Motor neuron (in vitro differentiated cells): ENCODE data around the gene SPRR1B. TPM values are rescaled to one million over a fixed set of nuclear protein-coding genes. Genes with fewer than 3 reads are reported as not detected.

Source experiments
- ATAC-seq, 8 experiments: fragments of 200-7000 bp; cut with Tn5 transposase; replicated peaks in 6 of 8; 2 replicates each; pipeline ENCODE4 v1.8.0; 2021; ENCODE audit warnings: mild to moderate bottlenecking in 8 of 8, moderate library complexity in 8 of 8
- H3K27ac ChIP-seq, 2 donors: fragments of 250-450 bp; sonication (Bioruptor Pico); 2 replicates each; pipeline ENCODE4 v1.9.0; 2021; ENCODE audit warnings: antibody characterized with exemption in 2 of 2, mild to moderate bottlenecking in 2 of 2, moderate library complexity in 1 of 2
- H3K4me1 ChIP-seq, 2 donors: fragments of 250-450 bp; sonication (Bioruptor Pico); replicated peaks in 1 of 2; 2 replicates each; pipeline ENCODE4 v1.6.1; 2021; ENCODE audit warnings: antibody characterized with exemption in 2 of 2, mild to moderate bottlenecking in 2 of 2, moderate library complexity in 1 of 2
- H3K4me3 ChIP-seq, 5 donors: fragments of 250-450 bp; sonication (Bioruptor Pico); 2 replicates each; pipeline ENCODE4 v1.9.0; 2021; ENCODE audit warnings: antibody characterized with exemption in 5 of 5, mild to moderate bottlenecking in 5 of 5, moderate library complexity in 4 of 5
- WGBS, 10 experiments: fragments of 450-650 bp; shearing (Covaris generic); methylation state at CpG; one replicate each; pipeline ENCODE4 v1.0.0; 2022; 5-methylcytosine and 5-hydroxymethylcytosine counted together
- in situ Hi-C, 9 experiments: fragments of 400-800 bp; cut with MboI; loops; one replicate each; pipeline ENCODE4 v1.15.0; 2021; ENCODE audit warnings: low sequenced_read_pairs in 9 of 9, low pct_unique_long_range_greater_than_20kb in 2 of 9; ENCODE audit not compliant: unreplicated experiment in 9 of 9
- total RNA-seq, 8 experiments: library from RNA; unstranded; fragments of 300-600 nt; gene quantifications; 2 replicates each; pipeline versions ENCODE4 v1.2.3 to v1.2.4, GENCODE V29; 2022

SPRR1B gene, protein sequence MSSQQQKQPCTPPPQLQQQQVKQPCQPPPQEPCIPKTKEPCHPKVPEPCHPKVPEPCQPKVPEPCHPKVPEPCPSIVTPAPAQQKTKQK
- not detected for total RNA-seq

GRCh38 chr1:153030895-153031294 is at the start of gene SPRR1B:
TSS of gene SPRR1B (plus strand) at chr1:153031203. CDS start at chr1:153032346, 1,143 bp downstream.
- no peak within 1 kb of the TSS for H3K4me3 ChIP-seq
- no peak within 1 kb of the TSS for H3K27ac ChIP-seq
- H3K4me1 ChIP-seq: no peaks in the 10 kb centered on the region
- ATAC-seq: no peak
- in situ Hi-C loops: no loop called here

DNA sequence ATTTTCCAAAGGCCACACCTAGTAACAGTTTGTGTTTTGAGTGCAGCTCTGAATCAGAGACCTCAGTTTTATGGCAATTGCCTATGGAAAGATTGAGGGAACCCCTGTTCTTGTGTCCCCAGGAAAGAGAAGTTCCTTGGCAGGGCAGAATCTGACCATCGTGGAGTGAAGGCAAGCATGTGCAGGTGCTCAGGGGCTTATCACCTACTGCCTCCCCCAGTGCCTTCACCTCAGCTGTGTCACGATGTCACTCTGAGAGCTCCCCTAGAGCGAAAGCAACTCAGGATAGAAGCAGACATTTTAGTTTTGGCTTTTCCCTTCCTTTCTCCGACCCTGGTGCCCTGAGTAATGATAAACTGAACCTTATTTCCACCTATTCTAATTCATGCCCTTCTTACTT is 48.9 kb upstream of the SPRR1B start:
- WGBS, 10 experiments: 40 to 78% (median 64%) methylated on average over 1 to 4 of the region's 4 CpGs; no CpG with 5 or more reads in 3 of the 10 experiments
- Histone ChIP-seq H3K4me1 (no peaks in the 10 kb centered on the region), H3K4me3 (no peak overlapping the region), H3K27ac (no peak overlapping the region)
- in situ Hi-C loops: no loop called here
- ATAC-seq: no peak

GRCh38 chr1:152983234-152983633 is 47.8 kb upstream of the SPRR1B start:
- no peak overlapping the region for H3K4me3 ChIP-seq
- ATAC-seq: no peak
- no peak overlapping the region for H3K27ac ChIP-seq
- H3K4me1 ChIP-seq: no peaks in the 10 kb centered on the region
- in situ Hi-C loops: no loop called here

DNA sequence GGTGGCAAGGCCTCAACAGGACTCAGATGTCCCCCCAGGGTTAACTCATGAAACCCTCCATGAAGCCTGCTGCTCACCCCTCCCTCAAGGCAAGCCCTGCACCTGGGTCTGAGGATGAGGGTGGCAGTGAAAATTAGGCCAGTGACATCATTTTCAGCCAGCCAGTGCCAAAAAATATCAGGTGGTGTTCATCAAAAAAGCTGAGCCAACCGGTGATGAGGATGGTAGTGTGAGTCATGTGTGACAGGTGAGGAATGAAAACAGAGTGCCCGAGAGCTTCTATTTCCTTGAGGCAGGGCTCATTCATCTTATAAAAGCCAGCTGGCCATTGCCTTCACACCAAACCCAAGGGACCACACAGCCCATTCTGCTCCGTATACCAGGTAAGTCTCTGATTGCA is 47.3 kb upstream of the SPRR1B start, which contains the start of gene SPRR1A:
Gene SPRR1A (plus strand): TSS at position 339 of the 400 bp plus-strand sequence. CDS start 1,150 bp downstream, outside the sequence.
- H3K27ac ChIP-seq: no peak within 1 kb of the TSS
- 0 to 100% (median 78%) methylated on average over 1 to 3 of the region's 3 CpGs; no CpG with 5 or more reads in 2 of the 10 experiments for WGBS, 10 experiments
- ATAC-seq: no peak
- H3K4me3 ChIP-seq: no peak within 1 kb of the TSS
- H3K4me1 ChIP-seq: no peaks in the 10 kb centered on the region
- in situ Hi-C loops: no loop called here

- no peak overlapping the region for H3K4me3 ChIP-seq
- ATAC-seq: no peak
- in situ Hi-C loops: no loop called here
- WGBS, 10 experiments: 0 to 94% (median 56%) methylated on average over 1 to 2 of the region's 2 CpGs
- H3K4me1 ChIP-seq: no peaks in the 10 kb centered on the region
- no peak overlapping the region for H3K27ac ChIP-seq
Measured at GRCh38 chr1:152986578-152986977, 44.4 kb upstream of the SPRR1B start.

DNA sequence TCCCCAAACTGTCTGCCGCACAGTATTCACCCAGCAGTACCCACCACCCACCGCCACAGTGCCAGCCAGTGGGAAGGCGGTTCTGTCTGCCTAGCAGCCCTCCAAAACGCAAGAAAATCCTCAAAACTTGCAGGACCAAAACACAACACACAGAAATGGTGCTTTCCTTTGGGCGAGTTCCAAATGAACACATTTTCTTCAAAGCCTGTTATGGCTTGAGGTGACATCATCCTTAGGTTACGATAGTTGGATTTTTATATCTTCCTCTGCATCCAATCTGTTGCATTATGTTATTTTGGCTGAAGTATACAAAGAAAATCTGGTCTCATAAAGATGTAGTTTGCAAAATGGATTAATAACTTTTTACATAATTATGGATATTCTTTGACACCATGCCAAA is 37.8 kb upstream of the SPRR1B start:
- Histone ChIP-seq H3K4me3 (no peak overlapping the region), H3K27ac (no peak overlapping the region), H3K4me1 (no peaks in the 10 kb centered on the region)
- ATAC-seq: no peak
- WGBS, 10 experiments: 0 to 76% (median 57%) methylated on average over 1 to 6 of the region's 6 CpGs
- in situ Hi-C loops: no loop called here

DNA sequence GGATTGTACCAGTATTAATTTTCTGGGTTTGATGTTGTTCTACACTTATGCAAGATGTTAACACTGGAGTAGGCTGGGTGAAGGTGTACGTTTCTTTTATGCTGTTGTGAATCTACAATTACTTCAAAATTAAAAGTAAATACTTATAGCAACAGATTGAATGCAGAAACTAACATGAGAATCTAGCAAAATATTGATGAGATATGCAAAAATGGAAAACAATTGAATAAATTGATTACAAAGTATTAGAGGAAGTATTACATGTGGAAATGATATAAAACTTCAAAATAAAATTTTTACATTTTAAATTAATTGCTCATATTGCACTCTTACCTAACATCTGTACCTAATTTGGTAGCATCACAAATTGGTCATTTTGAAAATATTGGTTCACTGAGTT is 35.2 kb upstream of the SPRR1B start:
- no peak for ATAC-seq
- Histone ChIP-seq H3K27ac (no peak overlapping the region), H3K4me1 (no peaks in the 10 kb centered on the region), H3K4me3 (no peak overlapping the region)
- in situ Hi-C loops: no loop called here
- WGBS, 10 experiments: 0 to 44% (median 25%) methylated on average over 1 of the region's 1 CpG; no CpG with 5 or more reads in 1 of the 10 experiments

DNA sequence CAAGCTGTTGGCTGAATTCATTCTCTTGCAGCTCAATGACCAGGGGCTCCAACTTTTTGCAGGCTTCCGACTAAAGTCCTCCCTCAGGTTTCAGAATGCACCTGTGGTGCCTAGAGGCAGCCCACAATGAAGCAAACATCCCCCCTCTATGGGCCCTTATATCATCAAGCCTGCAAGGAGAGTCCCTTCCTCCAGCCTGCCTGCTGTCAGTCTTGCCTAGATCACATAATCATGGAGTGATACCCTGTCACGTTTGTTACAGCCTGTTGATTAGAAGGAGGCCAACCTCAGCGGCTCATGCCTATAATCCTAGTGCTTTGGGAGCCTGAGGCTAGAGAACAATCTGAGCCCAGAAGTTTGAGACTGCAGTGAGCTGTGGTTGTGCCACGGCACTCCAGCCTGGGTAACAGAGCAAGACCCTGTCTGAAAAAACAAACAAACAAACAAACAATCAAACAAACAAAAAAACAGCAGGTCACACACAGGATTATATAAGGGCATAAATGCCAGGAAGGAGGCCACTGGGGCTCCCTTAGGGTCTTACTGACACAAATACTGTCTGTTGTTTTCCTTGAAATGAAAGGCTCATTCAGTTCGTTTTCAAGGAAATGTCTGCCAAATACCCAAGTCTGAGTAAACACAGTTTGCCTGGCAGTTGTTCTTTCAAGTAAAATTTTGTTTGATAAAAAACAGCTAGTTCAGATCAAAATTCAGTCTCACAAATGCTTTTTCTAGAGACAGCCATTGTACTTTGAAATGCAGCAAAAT is 34.2 kb upstream of the SPRR1B start:
- Histone ChIP-seq H3K27ac (no peak overlapping the region), H3K4me3 (no peak overlapping the region), H3K4me1 (no peaks in the 10 kb centered on the region)
- WGBS, 10 experiments: 0 to 43% (median 8%) methylated on average over 1 to 5 of the region's 5 CpGs; no CpG with 5 or more reads in 1 of the 10 experiments
- in situ Hi-C loops: no loop called here
- no peak for ATAC-seq

GRCh38 chr1:152997901-152998300 is 33.1 kb upstream of the SPRR1B start:
- Histone ChIP-seq H3K4me1 (no peaks in the 10 kb centered on the region), H3K4me3 (no peak overlapping the region), H3K27ac (no peak overlapping the region)
- peak in 1 of 8 experiments; percentile 14 for ATAC-seq
- 0 to 75% (median 46%) methylated on average over 2 to 7 of the region's 7 CpGs; no CpG with 5 or more reads in 1 of the 10 experiments for WGBS, 10 experiments
- in situ Hi-C loops: no loop called here

GRCh38 chr1:152998476-152998875 is 32.5 kb upstream of the SPRR1B start:
- Histone ChIP-seq H3K4me1 (no peaks in the 10 kb centered on the region), H3K4me3 (no peak overlapping the region), H3K27ac (no peak overlapping the region)
- ATAC-seq: no peak
- 27 to 100% (median 69%) methylated on average over 1 to 4 of the region's 4 CpGs; no CpG with 5 or more reads in 3 of the 10 experiments for WGBS, 10 experiments
- in situ Hi-C loops: no loop called here

DNA sequence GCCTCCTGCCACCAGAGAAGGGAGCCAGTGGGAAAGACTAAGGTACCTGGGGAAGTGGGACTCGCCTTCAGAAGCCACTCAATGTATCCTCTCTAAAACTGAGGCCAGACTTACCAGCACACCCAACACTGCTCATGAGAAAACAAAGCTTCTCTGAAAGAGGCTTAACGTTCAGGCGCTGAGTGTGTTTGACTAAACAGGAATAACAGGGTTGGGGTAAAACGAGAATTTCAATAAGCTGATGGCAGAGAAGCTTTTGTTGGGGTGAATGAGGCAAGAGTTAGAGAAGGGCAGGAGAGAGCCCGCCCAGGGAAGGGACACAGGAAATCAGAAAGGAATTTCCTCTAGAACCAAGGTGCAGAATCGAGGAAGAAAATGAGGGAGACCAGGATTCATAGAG is 31.2 kb upstream of the SPRR1B start:
- no peaks in the 10 kb centered on the region for H3K4me1 ChIP-seq
- H3K4me3 ChIP-seq: no peak overlapping the region
- in situ Hi-C loops: no loop called here
- no peak for ATAC-seq
- WGBS, 10 experiments: 0 to 74% (median 48%) methylated on average over 1 to 5 of the region's 6 CpGs
- no peak overlapping the region for H3K27ac ChIP-seq

DNA sequence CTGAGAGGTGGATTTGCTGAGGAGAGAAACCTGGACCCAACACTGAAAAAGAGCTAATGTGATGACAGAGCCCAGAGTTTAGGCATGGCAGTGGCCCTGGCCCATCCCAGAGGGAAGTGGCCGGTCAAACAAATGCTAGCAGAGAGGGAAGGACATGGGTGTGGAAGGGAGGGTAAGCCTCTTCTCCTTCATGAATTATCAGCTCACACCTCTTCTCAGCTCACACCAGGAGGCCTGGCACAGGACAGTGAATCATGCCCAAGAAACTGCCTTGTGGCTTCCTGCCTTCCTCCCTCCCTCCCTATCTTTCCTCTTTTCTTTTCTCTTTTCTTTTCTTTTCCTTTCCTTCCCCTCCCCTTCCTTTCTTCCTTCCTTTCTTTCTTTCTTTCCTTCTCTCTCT is 30.7 kb upstream of the SPRR1B start:
- ATAC-seq: peak in 2 of 8 experiments; percentile 80 to 81
- WGBS, 10 experiments: 0 to 100% (median 60%) methylated on average over 1 of the region's 1 CpG; no CpG with 5 or more reads in 3 of the 10 experiments
- in situ Hi-C loops: no loop called here
- H3K27ac ChIP-seq: no peak overlapping the region
- no peak overlapping the region for H3K4me3 ChIP-seq
- no peaks in the 10 kb centered on the region for H3K4me1 ChIP-seq

DNA sequence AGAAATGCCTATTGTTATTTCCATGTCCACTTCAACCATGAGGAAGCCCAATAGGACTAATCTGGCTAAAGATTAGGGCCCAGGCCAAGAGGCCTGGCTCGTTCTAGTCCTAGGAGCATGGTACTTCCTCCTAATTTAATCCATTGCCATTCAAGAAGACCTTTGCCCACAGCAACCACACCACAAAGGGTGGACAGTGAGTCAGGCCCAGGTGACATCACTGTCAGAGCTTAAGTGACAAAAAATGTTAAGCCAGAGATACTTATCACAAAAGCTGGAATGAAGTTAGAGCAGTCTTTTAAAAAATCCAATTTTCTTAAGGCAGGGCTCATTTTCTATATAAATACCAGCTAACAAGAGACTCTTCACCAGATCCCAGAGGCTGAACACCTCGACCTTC is 29.6 kb upstream of the SPRR1B start, which contains the start of gene SPRR3:
Gene SPRR3 (plus strand): TSS at position 368 of the 400 bp plus-strand sequence. CDS start 1,272 bp downstream, outside the sequence.
- Histone ChIP-seq H3K27ac (no peak within 1 kb of the TSS), H3K4me3 (no peak within 1 kb of the TSS), H3K4me1 (no peaks in the 10 kb centered on the region)
- WGBS, 10 experiments: 0 to 60% (median 17%) methylated on average over 1 to 2 of the region's 2 CpGs; no CpG with 5 or more reads in 1 of the 10 experiments
- ATAC-seq: no peak
- in situ Hi-C loops: no loop called here
